HG03460 (cell line): Measurements from ENCODE around the gene BCAP31.
A peak's percentile ranks its signal among the peaks of the same experiment; 100 is the strongest.

ENCODE experiments used
- ATAC-seq: cut with Tn5 transposase; IDR thresholded peaks from one replicate; pipeline ENCODE4 v1.9.1; 2021; ENCODE audit not compliant: unreplicated experiment

The BCAP31 gene

GRCh38 chrX:153724252-153725038 lies at the start of gene BCAP31, which contains the start of gene ABCD1:
BCAP31 (minus strand) TSS chrX:153724387; CDS start chrX:153723244, 1,143 bp downstream.
ABCD1 (plus strand) TSS chrX:153724856; CDS start chrX:153725267, 411 bp downstream.
- peak; percentile 48 for ATAC-seq

- ATAC-seq, result no peak
Observed at GRCh38 chrX:153773218-153773611, 49.0 kb upstream of the BCAP31 start.

- ATAC-seq, result no peak
Observed at GRCh38 chrX:153772316-153773217, 48.4 kb upstream of the BCAP31 start.

- ATAC-seq, result no peak
Observed at GRCh38 chrX:153771415-153772315, 47.5 kb upstream of the BCAP31 start.

- no peak for ATAC-seq
Observed at GRCh38 chrX:153770601-153771414, 46.6 kb upstream of the BCAP31 start.

- no peak for ATAC-seq
Observed at GRCh38 chrX:153769865-153770600, 45.8 kb upstream of the BCAP31 start.

GRCh38 chrX:153769158-153769864 lies 45.1 kb upstream of the BCAP31 start:
- ATAC-seq, result no peak

GRCh38 chrX:153768311-153769157 lies 44.3 kb upstream of the BCAP31 start:
- ATAC-seq, result no peak

- no peak for ATAC-seq
Observed at GRCh38 chrX:153767674-153768055, 43.5 kb upstream of the BCAP31 start.

- ATAC-seq, result no peak
Observed at GRCh38 chrX:153766871-153767673, 42.9 kb upstream of the BCAP31 start.

GRCh38 chrX:153766098-153766817 lies 42.1 kb upstream of the BCAP31 start:
- ATAC-seq, result no peak

GRCh38 chrX:153765138-153766079 lies 41.2 kb upstream of the BCAP31 start:
- no peak for ATAC-seq

GRCh38 chrX:153764786-153765137 lies 40.6 kb upstream of the BCAP31 start:
- no peak for ATAC-seq

GRCh38 chrX:153763989-153764755 lies 40.0 kb upstream of the BCAP31 start, which contains the start of gene PLXNB3:
PLXNB3 (plus strand) TSS chrX:153764249; CDS start chrX:153765536, 1,287 bp downstream.
- ATAC-seq, result no peak
